Duodenal mucosa (tissue), 2 donors: ENCODE measurements around the gene CRYGA.

Experiments
- H3K27ac ChIP-seq: one replicate; pipeline ENCODE4 v1.7.0; 2013; ENCODE audit warnings: low read depth, low read length
- H3K27me3 ChIP-seq, 2 donors: one replicate each; pipeline ENCODE4 v1.7.0; 2013; ENCODE audit warnings: low read length in 2 of 2, control low read depth in 1 of 2; ENCODE audit not compliant: insufficient read depth in 2 of 2, control insufficient read depth in 1 of 2
- H3K36me3 ChIP-seq, 2 donors: one replicate each; pipeline ENCODE4 v1.7.0; 2013; ENCODE audit warnings: low read length in 2 of 2, control low read depth in 1 of 2; ENCODE audit not compliant: insufficient read depth in 2 of 2, control insufficient read depth in 1 of 2
- H3K4me1 ChIP-seq, 2 donors: one replicate each; pipeline ENCODE4 v1.7.0; 2013; ENCODE audit warnings: low read length in 2 of 2, control low read depth in 1 of 2; ENCODE audit not compliant: insufficient read depth in 2 of 2, control insufficient read depth in 1 of 2
- H3K4me3 ChIP-seq, 2 donors: one replicate each; pipeline ENCODE4 v1.7.0; 2013; ENCODE audit warnings: low read length in 2 of 2, low read depth in 1 of 2
- H3K9ac ChIP-seq, 2 donors: one replicate each; pipeline ENCODE4 v1.7.0; 2013; ENCODE audit warnings: low read length in 2 of 2, low read depth in 1 of 2
- H3K9me3 ChIP-seq, 2 donors: one replicate each; pipeline ENCODE4 v1.7.0; 2013; ENCODE audit warnings: low read length in 2 of 2, control low read depth in 1 of 2; ENCODE audit not compliant: control insufficient read depth in 1 of 2

CRYGA gene

DNA sequence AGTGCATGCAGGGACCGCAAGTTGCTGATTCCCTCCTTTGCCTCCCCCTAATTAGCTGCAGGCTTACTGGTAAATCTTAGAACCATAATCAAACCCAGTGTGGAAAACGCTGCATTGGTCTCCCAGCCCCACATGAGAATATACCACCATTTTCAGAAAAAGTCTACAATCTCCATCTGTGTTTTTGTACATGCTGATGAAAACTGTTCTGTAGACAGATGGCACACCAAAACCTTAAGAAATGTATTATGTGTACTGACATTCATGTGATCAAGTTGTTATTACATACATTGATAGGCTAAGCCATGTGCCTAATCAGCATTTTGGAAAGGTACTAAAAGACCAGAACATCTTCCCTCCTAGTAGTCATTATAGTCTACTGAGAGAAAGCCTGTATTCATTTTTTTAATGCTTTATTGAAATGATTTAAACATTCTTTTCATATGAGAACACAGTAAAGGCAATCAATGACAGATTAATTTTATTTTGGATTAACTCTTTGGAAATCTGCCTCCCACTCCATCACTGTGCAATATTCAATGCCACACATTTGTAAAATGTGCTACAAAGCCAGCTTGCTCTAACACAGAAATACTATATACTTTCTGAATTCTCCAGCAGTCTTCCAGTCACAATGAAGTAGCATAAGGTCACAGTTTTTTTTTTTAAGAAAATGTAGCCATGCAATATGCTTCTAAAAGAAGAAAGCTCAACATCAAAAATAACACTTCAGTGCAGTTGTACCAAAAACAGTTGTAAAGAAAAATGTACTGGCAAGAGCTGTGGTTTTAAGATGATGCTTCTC is 1.8 kb upstream of the CRYGA start:
- no peaks in the 10 kb centered on the region for H3K4me1 ChIP-seq
- no peaks in the 10 kb centered on the region for H3K9me3 ChIP-seq
- peaks cover 0 to 6% of the 10 kb centered on the region in 2 donors for H3K27me3 ChIP-seq
- H3K36me3 ChIP-seq, result no peaks in the 10 kb centered on the region
- no peak overlapping the region for H3K27ac ChIP-seq
- no peak overlapping the region for H3K4me3 ChIP-seq
- no peak overlapping the region for H3K9ac ChIP-seq

- no peak overlapping the region for H3K9ac ChIP-seq
- no peaks in the 10 kb centered on the region for H3K27me3 ChIP-seq
- H3K4me3 ChIP-seq, result no peak overlapping the region
- no peak overlapping the region for H3K27ac ChIP-seq
- no peaks in the 10 kb centered on the region for H3K9me3 ChIP-seq
- no peaks in the 10 kb centered on the region for H3K36me3 ChIP-seq
- no peaks in the 10 kb centered on the region for H3K4me1 ChIP-seq
These were observed 7.0 kb downstream of the CRYGA start for GRCh38 chr2:208156439-208156838.

GRCh38 chr2:208153156-208153555 is 10.2 kb downstream of the CRYGA start:
- Histone ChIP-seq H3K4me3 (no peak overlapping the region), H3K27me3 (no peaks in the 10 kb centered on the region), H3K4me1 (no peaks in the 10 kb centered on the region), H3K36me3 (no peaks in the 10 kb centered on the region), H3K27ac (no peak overlapping the region), H3K9me3 (no peaks in the 10 kb centered on the region), H3K9ac (no peak overlapping the region)

DNA sequence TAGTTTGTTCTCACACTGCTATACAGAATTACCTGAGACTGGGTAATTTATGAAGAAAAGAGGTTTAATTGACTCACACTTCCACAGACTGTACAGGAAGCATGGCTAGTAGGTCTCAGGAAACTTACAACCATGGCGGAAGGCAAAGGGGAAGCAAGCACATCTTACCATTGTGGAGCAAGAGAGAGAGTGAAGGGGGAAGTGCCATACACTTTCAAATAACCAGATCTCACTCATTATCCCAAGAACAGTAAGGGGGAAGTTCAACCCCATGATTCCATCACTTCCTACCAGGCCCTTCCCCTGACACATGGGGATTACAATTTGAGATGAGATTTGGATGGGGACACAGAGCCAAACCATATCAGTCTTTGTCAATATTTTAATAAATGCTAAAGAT is 12.4 kb downstream of the CRYGA start:
- H3K36me3 ChIP-seq, result no peaks in the 10 kb centered on the region
- H3K27me3 ChIP-seq, result no peaks in the 10 kb centered on the region
- H3K4me1 ChIP-seq, result no peaks in the 10 kb centered on the region
- no peak overlapping the region for H3K27ac ChIP-seq
- no peak overlapping the region for H3K4me3 ChIP-seq
- no peak overlapping the region for H3K9ac ChIP-seq
- no peaks in the 10 kb centered on the region for H3K9me3 ChIP-seq

- H3K36me3 ChIP-seq, result no peaks in the 10 kb centered on the region
- no peak overlapping the region for H3K27ac ChIP-seq
- no peaks in the 10 kb centered on the region for H3K27me3 ChIP-seq
- H3K4me1 ChIP-seq, result no peaks in the 10 kb centered on the region
- no peak overlapping the region for H3K4me3 ChIP-seq
- no peak overlapping the region for H3K9ac ChIP-seq
- no peaks in the 10 kb centered on the region for H3K9me3 ChIP-seq
These were observed 13.3 kb downstream of the CRYGA start for GRCh38 chr2:208150094-208150493.

- Histone ChIP-seq H3K27ac (no peak overlapping the region), H3K9me3 (no peaks in the 10 kb centered on the region), H3K4me1 (no peaks in the 10 kb centered on the region), H3K4me3 (no peak overlapping the region), H3K27me3 (no peaks in the 10 kb centered on the region), H3K9ac (no peak overlapping the region), H3K36me3 (no peaks in the 10 kb centered on the region)
These were observed 14.6 kb downstream of the CRYGA start for GRCh38 chr2:208148803-208149202.

DNA sequence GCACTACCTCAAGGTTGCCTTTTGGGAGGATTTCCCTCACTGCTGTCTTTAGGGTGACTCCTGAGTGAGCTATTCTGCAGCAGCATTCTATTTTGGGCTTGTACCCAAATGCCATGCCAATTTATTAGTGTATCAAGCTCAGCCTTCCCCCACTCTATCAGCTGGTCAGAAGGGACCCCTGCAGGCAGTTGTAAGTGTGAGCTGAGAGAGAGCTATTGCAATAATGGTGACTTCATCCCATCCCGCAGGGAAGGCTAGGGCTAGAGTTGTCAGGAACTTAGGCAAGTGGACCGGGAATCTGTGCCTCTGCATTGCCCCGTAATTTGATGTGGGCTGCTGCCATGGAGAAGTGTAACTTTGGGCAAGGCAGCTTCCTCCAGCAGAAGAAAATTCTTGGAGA is 15.6 kb downstream of the CRYGA start:
- Histone ChIP-seq H3K4me1 (peaks cover 0 to 5% of the 10 kb centered on the region in 2 donors), H3K27me3 (no peaks in the 10 kb centered on the region), H3K4me3 (no peak overlapping the region), H3K36me3 (no peaks in the 10 kb centered on the region), H3K9me3 (no peaks in the 10 kb centered on the region), H3K27ac (no peak overlapping the region), H3K9ac (no peak overlapping the region)

GRCh38 chr2:208147008-208147407 is 16.4 kb downstream of the CRYGA start:
- Histone ChIP-seq H3K36me3 (no peaks in the 10 kb centered on the region), H3K27ac (no peak overlapping the region), H3K9me3 (no peaks in the 10 kb centered on the region), H3K4me1 (peaks cover 0 to 8% of the 10 kb centered on the region in 2 donors), H3K9ac (no peak overlapping the region), H3K27me3 (no peaks in the 10 kb centered on the region), H3K4me3 (no peak overlapping the region)

- no peaks in the 10 kb centered on the region for H3K9me3 ChIP-seq
- H3K4me1 ChIP-seq, result peaks cover 0 to 8% of the 10 kb centered on the region in 2 donors
- H3K36me3 ChIP-seq, result no peaks in the 10 kb centered on the region
- no peaks in the 10 kb centered on the region for H3K27me3 ChIP-seq
- no peak within 1 kb of the TSS for H3K4me3 ChIP-seq
- no peak within 1 kb of the TSS for H3K27ac ChIP-seq
- no peak within 1 kb of the TSS for H3K9ac ChIP-seq
These were observed 17.4 kb downstream of the CRYGA start, which contains the start of gene CRYGB for GRCh38 chr2:208146006-208146405. Gene CRYGB, minus strand, starts transcription at chr2:208146158. Its CDS starts 38 bp downstream, at chr2:208146120.

GRCh38 chr2:208142925-208143799 is 20.2 kb downstream of the CRYGA start:
- Histone ChIP-seq H3K27ac (no peak overlapping the region), H3K4me1 (peaks cover 0 to 8% of the 10 kb centered on the region in 2 donors), H3K9ac (no peak overlapping the region), H3K9me3 (no peaks in the 10 kb centered on the region), H3K27me3 (no peaks in the 10 kb centered on the region), H3K4me3 (no peak overlapping the region), H3K36me3 (no peaks in the 10 kb centered on the region)
